ENCODE results near the gene PPP4C. TPM values are rescaled to one million over a fixed set of nuclear protein-coding genes. Genes with fewer than 3 reads are reported as not detected.
"Not testable (repeated sequence)": the region's sequence is repeated elsewhere in the genome, so short reads cannot be mapped to it uniquely, and the experiment has no call there.

PPP4C gene
- total and polyA plus RNA-seq, 4 donors: 51.6 to 104 (median 77.8) TPM

DNA sequence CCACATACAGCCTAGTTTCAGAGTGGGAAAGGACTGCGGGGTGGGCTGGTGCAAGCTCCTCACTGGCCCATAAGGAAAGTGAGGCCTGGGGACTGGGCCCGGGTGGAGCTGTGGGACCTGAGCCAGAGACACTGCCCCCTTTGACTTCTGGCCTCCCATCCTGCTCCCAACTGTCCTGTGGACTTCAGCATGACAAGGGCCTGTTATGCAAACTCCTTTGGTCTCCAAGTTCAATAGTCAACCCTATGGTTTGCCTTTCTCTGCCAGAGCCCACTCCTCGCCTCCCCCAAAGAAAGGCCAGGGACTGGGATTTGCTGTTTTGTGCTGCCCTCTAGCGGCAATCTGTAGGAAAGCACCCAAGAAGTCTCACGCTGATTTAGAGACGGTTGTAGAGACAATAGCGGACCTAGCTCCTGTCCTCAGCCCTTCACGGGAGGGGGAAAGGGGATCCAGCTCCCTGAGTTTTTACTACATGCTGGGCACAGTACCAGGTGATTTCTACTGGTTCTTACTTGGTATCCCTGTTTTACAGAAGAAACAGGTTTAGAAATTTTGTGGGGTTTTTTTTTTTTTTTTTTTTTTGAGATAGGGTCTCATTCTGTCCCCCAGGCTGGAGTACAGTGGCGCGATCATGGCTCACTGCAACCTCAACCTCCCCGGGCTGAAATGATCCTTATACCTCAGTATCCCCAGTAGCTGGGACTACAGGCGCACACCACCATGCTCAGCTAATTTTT lies 43.5 kb upstream of the PPP4C start:
- Histone ChIP-seq H3K36me3 (ENCODE audit: control insufficient read depth, insufficient read depth, low read length) (peaks cover 12% of the 10 kb centered on the region), H3K9me3 (ENCODE audit: control insufficient read depth, insufficient read depth, low read length) (no peaks in the 10 kb centered on the region), H3K4me1 (ENCODE audit: control insufficient read depth, insufficient read depth, low read length) (peaks cover 52% of the 10 kb centered on the region), H3K27ac (ENCODE audit: low read depth, low read length) (no peak overlapping the region), H3K4me3 (ENCODE audit: low read depth, low read length) (no peak overlapping the region), H3K27me3 (ENCODE audit: control insufficient read depth, insufficient read depth, low read length) (peaks cover 2% of the 10 kb centered on the region)
- WGBS (ENCODE audit: insufficient coverage): 4% methylated on average over 6 of the region's 12 CpGs
- DNase-seq (ENCODE audit: low read depth in 4 of 6, low spot score in 6 of 6): peak in 5 of 6 donors; percentile 53 to 98 (median 88)

DNA sequence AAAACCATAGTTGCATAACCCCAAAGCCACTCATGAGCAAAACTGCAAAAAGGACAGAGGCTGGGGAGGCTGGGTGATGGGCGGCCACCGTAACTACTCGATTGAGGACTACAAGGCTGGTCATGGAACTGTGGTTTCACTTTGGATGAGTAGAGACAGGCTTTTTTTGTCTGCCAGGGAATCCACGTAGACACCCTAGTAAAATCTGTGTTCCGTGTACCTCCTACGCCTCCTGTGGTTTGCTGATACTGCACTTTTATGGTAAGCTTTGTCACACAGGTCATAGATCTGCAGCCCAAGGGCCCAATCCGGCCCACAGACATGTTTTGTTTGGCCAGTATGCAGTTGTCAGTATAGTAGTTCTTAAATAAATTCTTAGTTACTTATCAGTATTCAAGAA lies 42.5 kb upstream of the PPP4C start:
- peaks cover 2% of the 10 kb centered on the region for H3K27me3 ChIP-seq (ENCODE audit: control insufficient read depth, insufficient read depth, low read length)
- no peak overlapping the region for H3K4me3 ChIP-seq (ENCODE audit: low read depth, low read length)
- H3K36me3 ChIP-seq (ENCODE audit: control insufficient read depth, insufficient read depth, low read length): peaks cover 4% of the 10 kb centered on the region
- H3K27ac ChIP-seq (ENCODE audit: low read depth, low read length): no peak overlapping the region
- no peak for DNase-seq (ENCODE audit: low read depth in 4 of 6, low spot score in 6 of 6)
- H3K4me1 ChIP-seq (ENCODE audit: control insufficient read depth, insufficient read depth, low read length): peaks cover 42% of the 10 kb centered on the region
- no peaks in the 10 kb centered on the region for H3K9me3 ChIP-seq (ENCODE audit: control insufficient read depth, insufficient read depth, low read length)
- 81% methylated on average over 7 of the region's 7 CpGs for WGBS (ENCODE audit: insufficient coverage)

DNA sequence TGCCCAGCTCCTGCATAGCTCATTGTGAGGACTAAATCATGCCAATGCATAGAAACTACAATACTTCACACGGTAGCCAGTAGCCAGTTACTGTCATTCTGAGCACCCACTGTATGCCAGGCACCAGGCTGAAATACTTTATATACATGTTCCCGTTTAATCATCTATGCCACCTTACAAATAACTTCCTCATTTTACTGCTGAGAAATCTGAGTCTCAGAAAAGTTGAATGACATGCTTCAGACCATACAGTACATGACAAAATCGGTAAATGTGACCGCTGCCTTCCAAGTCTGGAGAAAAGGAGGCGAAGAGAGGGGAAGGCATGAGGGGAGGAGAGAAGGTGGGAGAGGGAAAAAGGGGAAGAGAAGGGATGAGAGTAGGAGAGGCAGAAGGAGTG lies 35.6 kb upstream of the PPP4C start:
- Histone ChIP-seq H3K36me3 (ENCODE audit: control insufficient read depth, insufficient read depth, low read length) (no peaks in the 10 kb centered on the region), H3K4me3 (ENCODE audit: low read depth, low read length) (no peak overlapping the region), H3K9me3 (ENCODE audit: control insufficient read depth, insufficient read depth, low read length) (no peaks in the 10 kb centered on the region), H3K27ac (ENCODE audit: low read depth, low read length) (no peak overlapping the region), H3K4me1 (ENCODE audit: control insufficient read depth, insufficient read depth, low read length) (no peaks in the 10 kb centered on the region), H3K27me3 (ENCODE audit: control insufficient read depth, insufficient read depth, low read length) (no peaks in the 10 kb centered on the region)
- no peak for DNase-seq (ENCODE audit: low read depth in 4 of 6, low spot score in 6 of 6)
- WGBS (ENCODE audit: insufficient coverage): 75% methylated on average over 3 of the region's 5 CpGs

DNA sequence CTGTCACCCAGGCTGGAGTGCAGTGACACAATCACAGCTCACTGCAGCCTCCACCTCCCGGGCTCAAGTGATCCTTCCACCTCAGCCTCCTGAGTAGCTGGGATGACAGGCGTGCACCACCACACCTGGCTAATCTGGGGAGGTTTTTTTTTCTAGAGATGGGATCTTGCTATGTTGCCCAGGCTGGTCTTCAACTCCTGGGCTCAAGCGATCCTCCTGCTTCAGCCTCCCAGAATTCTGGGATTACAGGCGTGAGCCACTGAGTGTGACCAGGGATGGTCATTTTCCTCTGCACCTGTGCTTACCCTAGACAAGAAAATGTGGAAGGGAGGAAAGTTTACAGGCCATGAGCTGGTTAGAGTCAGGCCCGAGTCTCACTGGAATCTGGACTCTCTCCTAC lies 35.1 kb upstream of the PPP4C start:
- not testable (repeated sequence) for H3K36me3 ChIP-seq (ENCODE audit: control insufficient read depth, insufficient read depth, low read length); DNase-seq (ENCODE audit: low read depth in 4 of 6, low spot score in 6 of 6); H3K27me3 ChIP-seq (ENCODE audit: control insufficient read depth, insufficient read depth, low read length); H3K4me1 ChIP-seq (ENCODE audit: control insufficient read depth, insufficient read depth, low read length); H3K9me3 ChIP-seq (ENCODE audit: control insufficient read depth, insufficient read depth, low read length); H3K4me3 ChIP-seq (ENCODE audit: low read depth, low read length); H3K27ac ChIP-seq (ENCODE audit: low read depth, low read length)
- WGBS (ENCODE audit: insufficient coverage): 78% methylated on average over 1 of the region's 5 CpGs

DNA sequence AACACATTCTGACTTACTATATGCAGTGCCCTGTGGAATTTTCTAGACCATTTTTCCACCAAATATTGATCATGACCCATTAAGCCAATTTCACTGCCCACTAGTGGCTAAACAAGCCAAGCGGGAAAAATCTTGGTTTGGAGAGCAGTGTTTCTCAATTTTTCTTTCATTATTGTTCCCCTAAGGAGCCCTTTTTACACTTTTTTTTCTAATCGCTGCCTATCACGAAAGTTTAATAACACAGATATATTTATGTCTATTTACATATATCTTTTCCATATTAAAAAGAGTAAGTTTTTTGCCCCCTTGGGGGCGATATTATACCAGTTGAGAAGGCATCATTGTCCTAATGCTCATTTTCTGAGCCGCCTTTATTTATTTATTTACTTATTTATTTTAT lies 34.0 kb upstream of the PPP4C start:
- H3K27ac ChIP-seq (ENCODE audit: low read depth, low read length): no peak overlapping the region
- H3K9me3 ChIP-seq (ENCODE audit: control insufficient read depth, insufficient read depth, low read length): no peaks in the 10 kb centered on the region
- peak in 2 of 6 donors; percentile 51 to 64 for DNase-seq (ENCODE audit: low read depth in 4 of 6, low spot score in 6 of 6)
- H3K4me3 ChIP-seq (ENCODE audit: low read depth, low read length): no peak overlapping the region
- WGBS (ENCODE audit: insufficient coverage): 83% methylated on average over 1 of the region's 5 CpGs
- H3K4me1 ChIP-seq (ENCODE audit: control insufficient read depth, insufficient read depth, low read length): no peaks in the 10 kb centered on the region
- H3K27me3 ChIP-seq (ENCODE audit: control insufficient read depth, insufficient read depth, low read length): no peaks in the 10 kb centered on the region
- no peaks in the 10 kb centered on the region for H3K36me3 ChIP-seq (ENCODE audit: control insufficient read depth, insufficient read depth, low read length)

DNA sequence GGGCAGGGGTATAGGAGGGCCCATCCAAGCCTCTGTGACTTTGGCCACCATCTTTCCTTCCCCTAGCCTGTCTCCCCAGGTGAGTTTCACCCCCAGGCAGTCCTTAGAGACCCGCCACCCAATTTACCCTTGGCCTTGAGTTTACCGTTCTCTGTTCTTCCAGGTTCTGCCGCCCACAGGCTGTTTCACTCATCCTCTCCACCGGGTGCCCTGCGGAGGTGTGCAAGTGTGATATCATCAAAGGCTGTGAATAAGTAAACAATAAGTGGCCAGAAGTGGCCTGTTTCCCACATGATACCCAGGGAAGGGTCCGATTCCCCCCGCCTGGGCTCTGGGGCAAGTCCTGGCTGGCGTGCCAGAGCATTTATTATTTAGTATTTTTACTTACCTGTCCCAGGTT lies 29.6 kb upstream of the PPP4C start:
- Histone ChIP-seq H3K36me3 (ENCODE audit: control insufficient read depth, insufficient read depth, low read length) (no peaks in the 10 kb centered on the region), H3K9me3 (ENCODE audit: control insufficient read depth, insufficient read depth, low read length) (no peaks in the 10 kb centered on the region), H3K27ac (ENCODE audit: low read depth, low read length) (no peak overlapping the region), H3K4me1 (ENCODE audit: control insufficient read depth, insufficient read depth, low read length) (peaks cover 17% of the 10 kb centered on the region), H3K27me3 (ENCODE audit: control insufficient read depth, insufficient read depth, low read length) (no peaks in the 10 kb centered on the region), H3K4me3 (ENCODE audit: low read depth, low read length) (no peak overlapping the region)
- 83% methylated on average over 1 of the region's 8 CpGs for WGBS (ENCODE audit: insufficient coverage)
- DNase-seq (ENCODE audit: low read depth in 4 of 6, low spot score in 6 of 6): no peak

DNA sequence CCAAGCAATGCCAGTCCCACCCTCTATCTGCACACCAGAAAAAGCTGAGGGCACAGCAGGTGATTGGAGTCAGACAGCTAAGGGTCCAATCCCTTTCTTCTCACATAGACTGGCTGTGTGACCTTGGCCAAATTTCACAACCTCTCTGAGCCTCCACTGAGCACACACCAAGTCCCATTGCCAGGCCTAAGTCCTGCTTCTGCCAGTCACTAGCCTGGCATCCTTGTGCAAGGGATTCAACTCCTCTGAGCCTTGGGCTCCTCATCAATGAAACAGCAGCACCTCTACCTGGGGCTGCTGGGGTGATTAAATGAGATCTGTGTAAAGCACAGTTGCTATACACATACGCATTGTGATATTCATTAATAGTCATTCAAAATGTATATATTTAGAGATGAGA lies 29.2 kb upstream of the PPP4C start:
- Histone ChIP-seq H3K27ac (ENCODE audit: low read depth, low read length) (no peak overlapping the region), H3K4me3 (ENCODE audit: low read depth, low read length) (no peak overlapping the region), H3K4me1 (ENCODE audit: control insufficient read depth, insufficient read depth, low read length) (peaks cover 18% of the 10 kb centered on the region), H3K9me3 (ENCODE audit: control insufficient read depth, insufficient read depth, low read length) (no peaks in the 10 kb centered on the region), H3K27me3 (ENCODE audit: control insufficient read depth, insufficient read depth, low read length) (no peaks in the 10 kb centered on the region), H3K36me3 (ENCODE audit: control insufficient read depth, insufficient read depth, low read length) (no peaks in the 10 kb centered on the region)
- no CpG with 5 or more reads among the region's 1 CpG for WGBS (ENCODE audit: insufficient coverage)
- DNase-seq (ENCODE audit: low read depth in 4 of 6, low spot score in 6 of 6): no peak

DNA sequence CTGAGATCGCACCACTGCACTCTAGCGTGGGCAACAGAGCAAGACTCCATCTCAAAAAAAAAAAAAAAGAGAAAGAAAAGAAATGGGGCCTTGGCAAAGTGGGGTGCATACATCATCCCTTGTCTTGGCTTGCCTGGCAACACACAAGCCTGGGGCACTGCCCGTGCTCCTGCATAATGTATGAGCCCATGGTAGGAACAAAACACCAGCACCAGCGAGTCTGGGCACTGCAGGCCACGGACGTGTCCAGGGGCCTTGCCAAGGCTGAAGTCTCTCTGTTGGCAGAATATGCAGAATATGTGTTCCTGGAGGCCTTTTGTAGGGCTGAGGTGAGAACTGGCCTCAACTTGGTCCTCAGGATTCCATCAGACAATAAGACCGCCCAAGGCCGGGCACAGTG lies 25.9 kb upstream of the PPP4C start:
- Histone ChIP-seq H3K4me3 (ENCODE audit: low read depth, low read length) (no peak overlapping the region), H3K4me1 (ENCODE audit: control insufficient read depth, insufficient read depth, low read length) (peaks cover 44% of the 10 kb centered on the region), H3K27me3 (ENCODE audit: control insufficient read depth, insufficient read depth, low read length) (no peaks in the 10 kb centered on the region), H3K9me3 (ENCODE audit: control insufficient read depth, insufficient read depth, low read length) (no peaks in the 10 kb centered on the region), H3K27ac (ENCODE audit: low read depth, low read length) (peak overlapping the region; percentile 64), H3K36me3 (ENCODE audit: control insufficient read depth, insufficient read depth, low read length) (peaks cover 3% of the 10 kb centered on the region)
- WGBS (ENCODE audit: insufficient coverage): 39% methylated on average over 6 of the region's 8 CpGs
- peak in 4 of 6 donors; percentile 41 to 92 (median 76) for DNase-seq (ENCODE audit: low read depth in 4 of 6, low spot score in 6 of 6)

DNA sequence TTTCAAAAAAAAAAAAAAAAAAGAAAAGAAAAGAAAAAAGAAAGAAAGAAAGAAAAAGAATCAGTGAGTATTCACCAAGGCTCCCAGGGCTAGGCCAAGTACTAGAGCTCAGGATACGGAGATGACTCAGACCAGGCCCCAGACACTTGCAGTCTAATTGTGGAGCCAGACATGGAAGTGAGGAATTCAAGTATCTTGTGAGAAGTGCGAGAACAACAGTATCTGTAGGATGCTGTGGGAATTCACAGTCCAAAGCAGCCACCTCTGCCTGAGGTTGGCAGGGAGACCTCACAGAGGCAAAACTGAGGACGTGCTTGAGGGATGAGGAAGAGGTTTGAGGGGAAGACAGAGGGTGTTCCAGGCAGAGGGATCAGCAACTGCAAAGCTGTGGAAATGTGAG lies 24.3 kb upstream of the PPP4C start:
- Histone ChIP-seq H3K27me3 (ENCODE audit: control insufficient read depth, insufficient read depth, low read length) (no peaks in the 10 kb centered on the region), H3K27ac (ENCODE audit: low read depth, low read length) (no peak overlapping the region), H3K9me3 (ENCODE audit: control insufficient read depth, insufficient read depth, low read length) (no peaks in the 10 kb centered on the region), H3K4me3 (ENCODE audit: low read depth, low read length) (no peak overlapping the region), H3K36me3 (ENCODE audit: control insufficient read depth, insufficient read depth, low read length) (peaks cover 13% of the 10 kb centered on the region), H3K4me1 (ENCODE audit: control insufficient read depth, insufficient read depth, low read length) (peaks cover 47% of the 10 kb centered on the region)
- DNase-seq (ENCODE audit: low read depth in 4 of 6, low spot score in 6 of 6): no peak
- 85% methylated on average over 3 of the region's 3 CpGs for WGBS (ENCODE audit: insufficient coverage)

DNA sequence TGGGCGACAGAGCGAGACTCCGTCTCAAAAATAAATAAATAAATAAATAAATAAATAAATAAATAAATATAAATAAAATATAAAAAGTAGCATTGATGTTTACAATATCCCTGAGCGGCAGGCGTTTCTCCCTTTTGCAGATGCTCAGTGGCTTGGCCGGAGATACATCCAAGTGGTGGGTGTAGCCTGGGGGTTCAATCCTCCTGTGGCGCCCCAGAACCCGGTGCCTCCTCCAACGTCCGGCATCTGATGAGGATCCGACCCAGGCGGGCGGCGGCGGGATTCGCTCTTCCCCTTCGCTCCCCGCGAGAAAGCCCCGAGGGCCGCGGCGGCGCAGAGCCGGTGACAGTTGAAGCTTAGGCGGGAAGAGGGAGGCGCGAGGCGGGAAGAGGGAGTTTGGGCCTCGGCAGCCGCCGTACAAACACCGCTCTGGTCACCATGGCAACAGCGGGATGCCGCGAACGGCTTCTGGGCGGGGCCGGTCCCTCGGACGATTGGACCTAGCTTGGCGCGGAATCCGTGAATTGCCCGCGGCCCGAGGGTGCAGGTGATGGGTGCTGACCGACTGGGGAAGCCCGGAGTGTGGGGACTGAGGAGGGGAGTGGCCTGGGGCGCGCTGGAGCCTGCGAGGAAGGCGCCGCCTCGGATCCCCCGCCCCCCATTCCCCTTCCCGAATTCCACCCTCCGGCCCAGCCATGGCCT lies 23.0 kb upstream of the PPP4C start:
- peak in 5 of 6 donors; percentile 71 to 97 (median 86) for DNase-seq (ENCODE audit: low read depth in 4 of 6, low spot score in 6 of 6)
- under 1% methylated on average over 43 of the region's 58 CpGs for WGBS (ENCODE audit: insufficient coverage)
- no peaks in the 10 kb centered on the region for H3K27me3 ChIP-seq (ENCODE audit: control insufficient read depth, insufficient read depth, low read length)
- H3K27ac ChIP-seq (ENCODE audit: low read depth, low read length): peak overlapping the region; percentile 33
- H3K36me3 ChIP-seq (ENCODE audit: control insufficient read depth, insufficient read depth, low read length): peaks cover 13% of the 10 kb centered on the region
- no peaks in the 10 kb centered on the region for H3K9me3 ChIP-seq (ENCODE audit: control insufficient read depth, insufficient read depth, low read length)
- H3K4me1 ChIP-seq (ENCODE audit: control insufficient read depth, insufficient read depth, low read length): peaks cover 47% of the 10 kb centered on the region
- peak overlapping the region; percentile 83 for H3K4me3 ChIP-seq (ENCODE audit: low read depth, low read length)

Data from spinal cord (tissue), 10 donors.